HT1080 (cell line): ENCODE data around the gene C1orf167. TPM values are rescaled to one million over a fixed set of nuclear protein-coding genes. Genes with fewer than 3 reads are reported as not detected.
A peak's percentile ranks its signal among the peaks of the same experiment; 100 is the strongest.

ENCODE experiments used
- DNase-seq: peaks from one replicate; pipeline ENCODE4 v3.0.0-alpha.2; 2015; ENCODE audit warnings: low read depth
- polyA plus RNA-seq, 2 experiments: library from polyadenylated mRNA; depleted of rRNA; stranded (reverse); fragments of >200 nt; gene quantifications; 2 replicates each; pipeline ENCODE4 v1.2.3, GENCODE V29; 2015
- total RNA-seq: library from RNA; depleted of rRNA; stranded (reverse); fragments of >200 nt; shearing (Covaris generic); gene quantifications from 2 replicates; pipeline ENCODE4 v1.2.3, GENCODE V29; 2014; rRNA removed

C1orf167 gene
- not detected in 2 replicates for total RNA-seq
- polyA plus RNA-seq (2015; cell fraction: cytosol; rRNA removed): 0.02 TPM in 1 of 2 replicates, not detected in the other
- 0.14 and 0.53 TPM in 2 replicates for polyA plus RNA-seq (2015; cell fraction: nucleus; rRNA removed)

GRCh38 chr1:11761988-11762406 lies at the start of gene C1orf167:
Gene C1orf167, plus strand, starts transcription at chr1:11762193. Its CDS starts 2,208 bp downstream, at chr1:11764401.
- no peak for DNase-seq

- DNase-seq: no peak
These were observed 49.7 kb upstream of the C1orf167 start for GRCh38 chr1:11712285-11712684.

GRCh38 chr1:11713095-11713494 lies 48.9 kb upstream of the C1orf167 start:
- no peak for DNase-seq

- DNase-seq: no peak
These were observed 47.0 kb upstream of the C1orf167 start for GRCh38 chr1:11714831-11715575.

- peak; percentile 21 for DNase-seq
These were observed 42.5 kb upstream of the C1orf167 start for GRCh38 chr1:11719313-11720032.

- DNase-seq: no peak
These were observed 42.0 kb upstream of the C1orf167 start for GRCh38 chr1:11720033-11720376.

- no peak for DNase-seq
These were observed 41.5 kb upstream of the C1orf167 start for GRCh38 chr1:11720525-11720924.

- no peak for DNase-seq
These were observed 40.7 kb upstream of the C1orf167 start for GRCh38 chr1:11721311-11721710.

- no peak for DNase-seq
These were observed 39.5 kb upstream of the C1orf167 start for GRCh38 chr1:11722538-11722937.

- DNase-seq: no peak
These were observed 36.4 kb upstream of the C1orf167 start for GRCh38 chr1:11725616-11726015.

- DNase-seq: no peak
These were observed 34.9 kb upstream of the C1orf167 start for GRCh38 chr1:11727119-11727518.

GRCh38 chr1:11728126-11728806 lies 33.7 kb upstream of the C1orf167 start:
- DNase-seq: no peak

GRCh38 chr1:11729155-11729497 lies 32.9 kb upstream of the C1orf167 start:
- no peak for DNase-seq

GRCh38 chr1:11729498-11730428 lies 32.2 kb upstream of the C1orf167 start:
- DNase-seq: no peak

GRCh38 chr1:11730429-11730891 lies 31.5 kb upstream of the C1orf167 start:
- DNase-seq: peak; percentile 64

GRCh38 chr1:11731691-11732283 lies 30.2 kb upstream of the C1orf167 start:
- DNase-seq: no peak

- DNase-seq: no peak
These were observed 28.7 kb upstream of the C1orf167 start for GRCh38 chr1:11733306-11733705.

GRCh38 chr1:11735531-11735853 lies 26.5 kb upstream of the C1orf167 start:
- DNase-seq: no peak

GRCh38 chr1:11735854-11736745 lies 25.9 kb upstream of the C1orf167 start, which contains the start of gene AGTRAP:
Gene AGTRAP, plus strand, starts transcription at chr1:11736136. Its CDS starts 73 bp downstream, at chr1:11736209.
- peak; percentile 87 for DNase-seq
